ENCODE measurements around the gene OSGEPL1. TPM values are rescaled to one million over a fixed set of nuclear protein-coding genes. Genes with fewer than 3 reads are reported as not detected.
"Not testable (repeated sequence)": the region's sequence is repeated elsewhere in the genome, so short reads cannot be mapped to it uniquely, and the experiment has no call there.

Gene OSGEPL1
- total RNA-seq, 2 donors from 2014 or later = 8.9 to 11.8 TPM

- DNase-seq (ENCODE audit: low spot score in 2 of 2) = no peak
- Mint-ChIP-seq H3K9me3 (no peaks in the 10 kb centered on the region), H3K27ac (peak overlapping the region in 1 of 2 donors; percentile 97), H3K36me3 (peaks cover 11 to 17% of the 10 kb centered on the region in 2 donors)
- ATAC-seq = no peak
Measured at GRCh38 chr2:189763908-189764661, 1.5 kb upstream of the OSGEPL1 start.

- H3K27ac Mint-ChIP-seq = peak overlapping the region; percentile 97 to 98
Measured at GRCh38 chr2:189762229-189762550, 402 bp downstream of the OSGEPL1 start.

GRCh38 chr2:189760154-189760553, 2.4 kb downstream of the OSGEPL1 start:
- not testable (repeated sequence) for H3K27ac Mint-ChIP-seq

More at GRCh38 chr2:189762229-189762550, 402 bp downstream of the OSGEPL1 start:
- DNase-seq (ENCODE audit: low spot score in 2 of 2) (no peak), ATAC-seq (no peak)
- Mint-ChIP-seq H3K9me3 (no peaks in the 10 kb centered on the region), H3K36me3 (peaks cover 10 to 11% of the 10 kb centered on the region in 2 donors)

GRCh38 chr2:189756311-189756952, 6.2 kb downstream of the OSGEPL1 start:
- ATAC-seq (no peak), DNase-seq (ENCODE audit: low spot score in 2 of 2) (no peak)
- H3K9me3 Mint-ChIP-seq = no peaks in the 10 kb centered on the region
- H3K36me3 Mint-ChIP-seq = no peaks in the 10 kb centered on the region
- H3K27ac Mint-ChIP-seq = no peak overlapping the region

More at GRCh38 chr2:189760154-189760553, 2.4 kb downstream of the OSGEPL1 start:
- DNase-seq (ENCODE audit: low spot score in 2 of 2); H3K9me3 Mint-ChIP-seq; ATAC-seq: not testable (repeated sequence)
- peaks cover 0 to 11% of the 10 kb centered on the region in 2 donors for H3K36me3 Mint-ChIP-seq

GRCh38 chr2:189751080-189751658, 11.4 kb downstream of the OSGEPL1 start:
- ATAC-seq = peak; percentile 71 to 78
- H3K27ac Mint-ChIP-seq = no peak overlapping the region

GRCh38 chr2:189729430-189729829, 33.2 kb downstream of the OSGEPL1 start:
- no peaks in the 10 kb centered on the region for H3K36me3 Mint-ChIP-seq
- H3K9me3 Mint-ChIP-seq = no peaks in the 10 kb centered on the region
- H3K27ac Mint-ChIP-seq = no peak overlapping the region
- no peak for DNase-seq (ENCODE audit: low spot score in 2 of 2)
- no peak for ATAC-seq

More at GRCh38 chr2:189751080-189751658, 11.4 kb downstream of the OSGEPL1 start:
- DNase-seq (ENCODE audit: low spot score in 2 of 2) = peak in 1 of 2 donors; percentile 36
- Mint-ChIP-seq H3K36me3 (no peaks in the 10 kb centered on the region), H3K9me3 (no peaks in the 10 kb centered on the region)

GRCh38 chr2:189726849-189727248, 35.7 kb downstream of the OSGEPL1 start:
- H3K27ac Mint-ChIP-seq = no peak overlapping the region
- no peaks in the 10 kb centered on the region for H3K36me3 Mint-ChIP-seq
- H3K9me3 Mint-ChIP-seq = no peaks in the 10 kb centered on the region
- ATAC-seq (no peak), DNase-seq (ENCODE audit: low spot score in 2 of 2) (no peak)

- Mint-ChIP-seq H3K36me3 (no peaks in the 10 kb centered on the region), H3K9me3 (no peaks in the 10 kb centered on the region), H3K27ac (no peak overlapping the region)
- ATAC-seq = no peak
- DNase-seq (ENCODE audit: low spot score in 2 of 2) = no peak
Measured at GRCh38 chr2:189726271-189726670, 36.3 kb downstream of the OSGEPL1 start.

GRCh38 chr2:189723192-189723591, 39.4 kb downstream of the OSGEPL1 start:
- no peaks in the 10 kb centered on the region for H3K9me3 Mint-ChIP-seq
- no peak overlapping the region for H3K27ac Mint-ChIP-seq
- ATAC-seq = peak in 1 of 2 donors; percentile 99

GRCh38 chr2:189719571-189719970, 43.0 kb downstream of the OSGEPL1 start:
- peaks cover 6 to 10% of the 10 kb centered on the region in 2 donors for H3K9me3 Mint-ChIP-seq
- ATAC-seq (no peak), DNase-seq (ENCODE audit: low spot score in 2 of 2) (no peak)

More at GRCh38 chr2:189723192-189723591, 39.4 kb downstream of the OSGEPL1 start:
- no peaks in the 10 kb centered on the region for H3K36me3 Mint-ChIP-seq
- DNase-seq (ENCODE audit: low spot score in 2 of 2) = no peak

GRCh38 chr2:189717593-189717992, 45.0 kb downstream of the OSGEPL1 start:
- H3K9me3 Mint-ChIP-seq = peaks cover 6 to 15% of the 10 kb centered on the region in 2 donors
- not testable (repeated sequence) for H3K36me3 Mint-ChIP-seq; H3K27ac Mint-ChIP-seq; DNase-seq (ENCODE audit: low spot score in 2 of 2); ATAC-seq

More at GRCh38 chr2:189719571-189719970, 43.0 kb downstream of the OSGEPL1 start:
- Mint-ChIP-seq H3K36me3 (no peaks in the 10 kb centered on the region), H3K27ac (no peak overlapping the region)

- Mint-ChIP-seq H3K9me3 (peaks cover 0 to 5% of the 10 kb centered on the region in 2 donors), H3K27ac (no peak overlapping the region), H3K36me3 (no peaks in the 10 kb centered on the region)
- ATAC-seq (no peak), DNase-seq (ENCODE audit: low spot score in 2 of 2) (no peak)
Measured at GRCh38 chr2:189709501-189710221, 52.9 kb downstream of the OSGEPL1 start.

- no peak overlapping the region for H3K27ac Mint-ChIP-seq
- H3K9me3 Mint-ChIP-seq = no peaks in the 10 kb centered on the region
- no peak for DNase-seq (ENCODE audit: low spot score in 2 of 2)
- no peaks in the 10 kb centered on the region for H3K36me3 Mint-ChIP-seq
- ATAC-seq = no peak
Measured at GRCh38 chr2:189702071-189702470, 60.5 kb downstream of the OSGEPL1 start.

- Mint-ChIP-seq H3K27ac (no peak overlapping the region), H3K36me3 (no peaks in the 10 kb centered on the region), H3K9me3 (no peaks in the 10 kb centered on the region)
- ATAC-seq = no peak
- no peak for DNase-seq (ENCODE audit: low spot score in 2 of 2)
Measured at GRCh38 chr2:189700681-189701080, 61.9 kb downstream of the OSGEPL1 start.

GRCh38 chr2:189698020-189698887, 64.3 kb downstream of the OSGEPL1 start:
- DNase-seq (ENCODE audit: low spot score in 2 of 2) (peak in 1 of 2 donors; percentile 13), ATAC-seq (peak; percentile 64 to 75)
- Mint-ChIP-seq H3K36me3 (no peaks in the 10 kb centered on the region), H3K9me3 (no peaks in the 10 kb centered on the region), H3K27ac (no peak overlapping the region)

Data from activated naive CD4-positive, alpha-beta T cell treated with anti-CD3 and anti-CD28 coated beads, Interleukin-2, amount 50 U/mL, for 72 hours (primary cell).